Uterus (tissue), 2 donors: ENCODE data around the gene SRRM5.

ENCODE experiments used
- POLR2A ChIP-seq, 2 donors: fragments of 450-650 bp; IDR thresholded peaks; one replicate each; pipeline ENCODE4 v1.6.1; 2016; ENCODE audit warnings: antibody characterized with exemption in 2 of 2, mild to moderate bottlenecking in 1 of 2, moderate library complexity in 1 of 2
- TF ChIP-seq, protein P1 (sequence below), 4 experiments: fragments of 200-600 bp in 2 of 4; fragments of 450-650 bp in 2 of 4; sonication (generic) in 2 of 4; IDR thresholded peaks; one replicate each; pipeline ENCODE4 v1.5.1; 2016 to 2019; ENCODE audit warnings: antibody characterized with exemption in 4 of 4, mild to moderate bottlenecking in 2 of 4, moderate library complexity in 1 of 4

DNA sequence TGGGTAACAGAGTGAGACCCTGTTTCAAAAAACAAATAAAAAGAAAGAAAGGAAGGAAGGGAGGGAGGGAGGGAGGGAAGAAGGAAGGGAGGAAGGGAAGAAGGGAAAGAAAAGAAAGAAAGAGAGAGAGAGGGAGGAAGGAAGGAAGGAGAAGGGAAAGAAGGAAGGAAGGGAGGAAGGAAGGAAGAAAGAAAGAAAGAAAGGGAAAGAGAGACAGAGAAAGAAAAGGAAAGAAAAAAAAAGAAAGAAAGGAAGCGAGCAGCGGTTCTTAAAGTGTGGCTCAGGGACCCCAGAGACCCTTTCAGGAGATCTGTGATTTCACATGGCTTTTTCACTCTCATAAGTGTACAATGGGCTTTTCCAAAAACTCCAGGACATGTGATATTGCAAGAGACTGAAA, 37.6 kb downstream of the SRRM5 start:
- TF ChIP-seq, protein P1, sequence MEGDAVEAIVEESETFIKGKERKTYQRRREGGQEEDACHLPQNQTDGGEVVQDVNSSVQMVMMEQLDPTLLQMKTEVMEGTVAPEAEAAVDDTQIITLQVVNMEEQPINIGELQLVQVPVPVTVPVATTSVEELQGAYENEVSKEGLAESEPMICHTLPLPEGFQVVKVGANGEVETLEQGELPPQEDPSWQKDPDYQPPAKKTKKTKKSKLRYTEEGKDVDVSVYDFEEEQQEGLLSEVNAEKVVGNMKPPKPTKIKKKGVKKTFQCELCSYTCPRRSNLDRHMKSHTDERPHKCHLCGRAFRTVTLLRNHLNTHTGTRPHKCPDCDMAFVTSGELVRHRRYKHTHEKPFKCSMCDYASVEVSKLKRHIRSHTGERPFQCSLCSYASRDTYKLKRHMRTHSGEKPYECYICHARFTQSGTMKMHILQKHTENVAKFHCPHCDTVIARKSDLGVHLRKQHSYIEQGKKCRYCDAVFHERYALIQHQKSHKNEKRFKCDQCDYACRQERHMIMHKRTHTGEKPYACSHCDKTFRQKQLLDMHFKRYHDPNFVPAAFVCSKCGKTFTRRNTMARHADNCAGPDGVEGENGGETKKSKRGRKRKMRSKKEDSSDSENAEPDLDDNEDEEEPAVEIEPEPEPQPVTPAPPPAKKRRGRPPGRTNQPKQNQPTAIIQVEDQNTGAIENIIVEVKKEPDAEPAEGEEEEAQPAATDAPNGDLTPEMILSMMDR (IDR thresholded peaks at IDR 0.05): no peak
- TF ChIP-seq POLR2A (IDR thresholded peaks at IDR 0.05): no peak
